ENCODE data around the gene CHMP5.

Gene CHMP5

DNA sequence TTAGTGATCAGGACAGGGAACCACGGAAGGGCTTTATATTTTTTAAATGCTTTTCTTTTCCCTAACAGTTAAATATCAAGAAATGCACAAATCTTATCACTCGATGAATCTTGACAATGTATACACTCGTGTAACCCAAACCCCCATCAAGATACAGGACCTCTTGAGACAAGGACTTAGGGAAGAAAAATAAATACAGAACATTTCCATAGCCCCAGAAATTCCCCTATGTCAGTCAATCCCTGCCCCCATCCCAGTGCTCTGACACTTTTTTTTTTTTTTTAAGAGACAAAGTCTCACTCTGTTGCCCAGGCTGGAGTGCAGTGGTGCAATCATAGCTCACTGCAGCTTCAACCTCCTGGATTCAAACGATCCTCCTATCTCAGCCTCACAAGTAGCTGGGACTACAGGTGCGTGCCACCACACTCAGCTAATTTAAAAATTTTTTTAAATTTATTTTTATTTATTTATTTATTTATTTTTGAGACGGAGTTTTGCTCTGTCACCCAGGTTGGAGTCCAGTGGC lies 22.2 kb upstream of the CHMP5 start:
- no peak for DNase-seq (ENCODE audit: low read depth, low spot score)

DNA sequence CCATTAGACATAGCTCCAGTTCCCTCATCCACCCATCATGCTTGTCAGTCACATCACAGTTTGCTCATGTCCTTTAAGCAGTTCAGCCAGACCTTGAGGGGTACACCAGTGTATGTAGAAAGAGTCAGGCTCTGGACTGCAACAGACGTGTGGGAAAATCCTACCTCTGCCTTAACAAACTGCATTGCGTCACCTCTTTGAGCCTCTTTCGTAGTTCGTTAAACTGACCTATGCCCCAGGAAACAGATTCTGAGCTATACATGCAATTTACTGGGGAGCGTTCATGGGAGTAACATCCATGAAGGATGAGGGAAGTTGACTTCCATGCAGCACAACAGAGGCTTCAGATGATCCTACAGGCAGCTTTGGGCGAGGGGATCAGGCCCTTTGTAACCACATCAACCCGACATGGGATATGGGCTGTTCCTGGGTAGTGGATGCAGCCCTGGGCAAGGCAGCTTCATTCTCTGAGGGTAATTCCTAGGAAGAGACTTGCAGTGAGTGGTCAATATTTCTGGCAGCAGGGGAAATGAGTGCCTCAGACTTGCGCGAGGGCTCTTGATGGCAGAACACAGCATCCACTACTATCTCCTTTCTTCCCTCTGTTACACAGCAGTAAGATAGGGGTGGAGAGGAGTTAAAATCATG lies 20.6 kb upstream of the CHMP5 start:
- DNase-seq (ENCODE audit: low read depth, low spot score) = no peak

DNA sequence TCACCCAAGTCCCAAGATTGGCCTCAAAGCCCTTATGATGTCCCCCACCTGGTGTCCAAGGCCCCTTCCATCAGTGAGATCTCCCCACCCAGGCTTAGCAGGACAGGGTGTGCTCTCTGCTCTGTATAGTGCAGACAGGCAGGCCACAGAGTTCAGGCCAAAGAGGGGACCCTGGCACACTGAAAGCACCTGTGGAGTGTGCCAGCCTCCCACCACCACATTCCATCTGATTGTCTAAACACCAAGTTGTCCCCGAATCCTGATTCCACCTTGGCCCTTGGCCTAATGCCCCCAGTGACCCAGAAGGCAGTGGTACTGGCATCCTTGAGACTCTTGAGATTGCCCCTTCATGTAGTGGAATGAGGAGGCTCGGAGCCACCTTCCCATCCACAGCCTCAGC lies 19.5 kb upstream of the CHMP5 start:
- no peak for DNase-seq (ENCODE audit: low read depth, low spot score)

DNA sequence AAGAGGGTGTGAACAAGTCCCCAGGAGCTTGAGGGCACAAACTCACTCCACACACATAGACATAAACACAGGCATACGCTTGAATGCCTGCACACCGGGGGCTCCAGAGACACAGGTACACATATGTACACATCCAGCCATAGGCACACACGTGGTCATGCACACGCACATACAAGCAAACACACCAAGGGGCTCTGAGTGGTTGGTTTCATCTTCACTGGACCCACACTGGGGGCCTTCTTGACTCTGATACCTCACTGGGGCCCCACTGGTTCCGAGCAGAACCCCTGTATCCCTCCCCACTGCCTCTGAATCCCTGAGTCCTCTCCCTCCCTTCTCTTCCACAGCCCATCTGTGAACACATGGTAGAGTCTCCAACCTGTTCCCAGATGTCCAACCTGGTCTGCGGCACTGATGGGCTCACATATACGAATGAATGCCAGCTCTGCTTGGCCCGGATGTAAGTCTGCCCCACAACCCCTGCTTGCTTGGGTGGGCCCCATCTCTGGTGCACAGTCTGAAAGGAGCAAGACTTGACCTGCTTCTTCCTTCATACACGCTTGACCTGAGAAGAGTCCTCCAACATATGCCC lies 18.5 kb upstream of the CHMP5 start:
- no peak for DNase-seq (ENCODE audit: low read depth, low spot score)

DNA sequence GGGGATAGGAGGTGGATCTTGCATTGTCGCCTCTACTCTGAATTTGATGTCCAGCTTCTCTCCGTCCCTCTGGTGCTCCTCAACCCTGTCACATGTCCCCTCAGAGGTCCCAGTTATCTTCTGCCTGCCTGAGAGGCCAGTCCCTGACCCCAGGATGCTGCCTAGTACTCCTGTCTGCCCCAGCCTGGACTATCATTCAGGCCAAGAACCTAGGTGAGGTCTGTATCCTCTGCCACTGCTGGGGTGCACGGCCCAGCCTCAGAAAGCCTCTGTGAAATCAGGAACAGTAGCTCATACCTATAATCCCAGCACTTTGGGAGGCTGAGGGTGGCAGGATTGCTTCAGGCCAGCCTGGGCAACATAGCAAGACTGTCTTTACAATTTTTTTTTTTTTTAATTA lies 16.2 kb upstream of the CHMP5 start:
- no peak for DNase-seq (ENCODE audit: low read depth, low spot score)

DNA sequence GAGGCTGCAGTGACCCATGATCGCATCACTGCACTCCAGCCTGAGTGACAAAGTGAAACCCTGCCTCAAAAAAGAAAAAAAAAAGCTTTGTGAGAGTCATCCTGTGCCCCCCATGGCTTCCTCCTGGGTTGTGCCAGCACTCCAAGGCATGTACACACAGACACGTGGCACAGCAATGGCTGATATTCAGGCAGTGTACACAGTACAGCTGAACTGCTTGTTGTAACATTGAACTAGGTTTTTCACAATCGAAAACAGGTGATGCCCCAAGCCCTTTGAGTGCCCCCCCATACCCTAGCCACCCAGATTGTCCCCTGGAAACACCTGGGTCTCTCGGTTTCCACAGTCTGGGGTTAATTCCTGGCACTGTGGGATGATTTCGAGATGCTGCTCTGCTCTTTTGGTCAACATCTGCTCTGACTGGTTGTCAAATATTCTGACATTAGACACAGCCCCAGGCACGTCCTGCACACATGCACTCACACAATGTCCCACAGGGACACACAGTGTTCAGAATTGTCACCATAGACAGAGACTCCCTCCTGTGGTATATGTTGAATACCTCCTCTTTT lies 15.7 kb upstream of the CHMP5 start:
- no peak for DNase-seq (ENCODE audit: low read depth, low spot score)

DNA sequence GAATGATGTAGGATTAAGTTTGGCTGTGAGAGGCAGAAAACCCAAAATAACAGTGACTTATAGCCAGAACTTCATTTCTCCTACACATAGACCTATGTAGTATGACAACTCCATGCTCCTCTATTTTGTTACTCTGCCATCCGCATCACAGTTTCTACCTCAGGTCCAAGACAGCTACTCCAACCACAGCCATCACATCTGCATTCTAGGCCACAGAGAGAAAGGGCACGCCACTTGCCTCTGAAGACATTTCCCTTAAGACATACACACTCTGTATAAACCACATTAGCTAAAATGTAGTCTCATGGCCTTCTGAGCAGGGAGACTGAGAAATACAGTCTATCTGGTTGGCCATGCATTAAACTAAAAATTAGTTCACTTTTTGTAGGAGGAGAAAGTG lies 14.9 kb upstream of the CHMP5 start:
- no peak for DNase-seq (ENCODE audit: low read depth, low spot score)

DNA sequence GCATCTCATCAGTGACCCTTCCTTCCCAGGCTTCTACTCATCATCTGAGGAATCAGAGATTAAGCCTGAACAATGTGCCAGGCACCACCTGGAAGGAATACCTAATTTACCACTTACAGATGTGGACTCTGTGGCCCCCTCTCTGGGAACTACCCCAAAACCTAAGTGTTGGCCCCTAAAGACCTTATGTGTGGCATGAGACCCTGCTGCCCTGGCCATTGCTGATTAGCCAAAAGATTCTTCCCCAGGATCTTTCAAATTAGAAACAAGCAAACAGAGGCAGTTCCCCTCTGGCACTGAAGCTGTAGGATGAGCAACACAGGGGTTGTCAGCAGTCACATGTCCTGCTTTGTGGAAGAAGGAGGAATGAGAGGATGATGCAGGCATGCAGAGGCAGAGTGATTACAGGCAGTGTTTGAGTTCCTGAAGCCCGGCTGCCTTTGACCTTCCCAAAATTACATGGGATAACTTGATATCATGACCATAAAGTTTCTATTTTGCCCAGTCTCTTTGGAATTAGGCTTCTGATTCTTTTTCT lies 14.3 kb upstream of the CHMP5 start:
- no peak for DNase-seq (ENCODE audit: low read depth, low spot score)

DNA sequence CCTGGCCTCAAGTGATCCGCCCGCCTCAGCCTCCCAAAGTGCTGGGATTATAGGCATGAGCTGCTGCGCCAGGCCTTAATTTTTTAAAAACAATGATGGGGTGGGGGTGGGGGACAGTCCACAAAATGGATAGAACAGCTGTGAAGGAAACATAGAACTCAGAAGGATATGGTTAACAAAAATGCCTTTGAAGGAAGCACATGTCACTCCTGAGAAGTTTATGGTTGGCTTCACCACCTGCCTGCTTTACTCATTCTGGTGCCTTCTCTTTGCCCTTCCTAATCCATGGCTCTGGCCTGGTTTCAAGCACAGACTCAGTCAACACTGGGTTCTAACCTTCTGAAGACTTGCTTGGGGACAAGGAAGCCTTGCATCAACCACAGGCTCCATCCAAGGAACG lies 10.6 kb upstream of the CHMP5 start:
- no peak for DNase-seq (ENCODE audit: low read depth, low spot score)

DNA sequence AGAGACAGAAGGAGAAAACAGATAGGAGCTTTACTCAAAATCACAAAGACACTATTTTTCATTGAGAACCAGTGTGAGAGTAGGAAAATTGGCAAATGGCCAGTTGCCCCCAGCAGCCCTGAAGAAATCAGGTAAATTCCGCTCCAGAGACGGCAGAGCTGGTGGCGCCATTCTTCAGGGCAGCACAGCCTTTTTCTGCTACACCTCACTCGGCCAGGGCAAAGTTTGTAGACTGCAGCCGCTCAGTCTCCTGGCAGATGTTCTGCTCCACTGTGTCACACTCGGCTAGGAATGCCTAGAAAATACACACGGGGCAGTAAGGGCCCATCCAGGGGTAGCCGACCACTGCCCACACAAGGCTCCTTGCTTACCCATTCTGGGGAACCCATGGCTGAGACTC lies 9.8 kb upstream of the CHMP5 start:
- DNase-seq (ENCODE audit: low read depth, low spot score) = no peak

DNA sequence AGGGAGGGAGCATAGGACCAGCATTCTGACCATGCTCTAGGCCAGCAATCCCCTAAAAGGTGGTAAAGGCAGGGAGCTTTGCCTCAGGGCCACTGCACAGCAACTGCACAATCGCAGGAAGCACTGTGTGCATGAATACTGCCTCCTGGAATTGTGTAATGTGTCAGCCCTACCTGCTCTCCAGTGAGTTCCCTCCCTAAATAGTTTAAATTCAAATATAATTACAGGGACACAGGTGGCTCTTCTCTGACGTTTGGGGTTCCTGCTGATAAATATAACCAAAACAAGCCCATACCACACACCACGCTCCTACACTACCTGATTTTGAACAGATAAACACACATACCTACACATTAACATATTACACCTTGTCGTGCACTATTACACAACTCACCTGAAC lies 9.4 kb upstream of the CHMP5 start:
- no peak for DNase-seq (ENCODE audit: low read depth, low spot score)

DNA sequence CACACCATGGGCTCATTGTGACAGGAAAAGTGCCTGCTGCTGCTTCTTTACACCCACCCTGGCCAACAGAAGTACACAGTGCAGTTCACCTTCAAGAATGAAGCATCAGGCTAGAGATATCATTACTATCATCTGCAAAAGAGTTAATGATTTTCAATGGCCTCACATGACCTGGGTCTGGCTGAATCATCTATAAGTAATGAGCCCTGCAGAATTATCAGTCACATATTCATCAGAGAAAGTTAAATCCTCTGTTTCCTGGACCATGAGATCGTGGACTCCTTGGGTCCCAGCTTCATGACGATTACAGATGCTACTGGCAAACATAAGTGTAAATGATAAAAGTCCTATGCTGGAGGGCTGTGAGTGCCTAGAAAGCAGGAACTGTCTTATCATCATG lies 8.6 kb upstream of the CHMP5 start:
- no peak for DNase-seq (ENCODE audit: low read depth, low spot score)

DNA sequence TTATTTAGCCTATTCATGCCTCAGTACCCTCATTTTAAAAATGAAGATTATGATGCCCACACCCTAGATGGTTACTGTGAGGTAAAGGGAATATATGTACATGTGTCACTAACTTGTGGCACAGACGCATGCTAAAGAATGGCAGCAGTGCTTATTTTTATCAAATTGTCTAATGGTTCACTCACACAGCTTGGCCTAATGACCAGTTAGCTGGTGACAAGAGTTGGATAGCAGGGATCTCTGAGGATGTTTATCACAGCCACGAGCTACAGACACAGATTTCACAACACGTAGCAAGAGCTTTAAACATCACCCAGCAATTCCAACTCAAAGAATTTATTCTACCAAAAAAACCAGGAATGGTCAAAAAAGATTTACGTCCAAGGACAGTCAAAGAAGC lies 7.6 kb upstream of the CHMP5 start:
- DNase-seq (ENCODE audit: low read depth, low spot score) = no peak

DNA sequence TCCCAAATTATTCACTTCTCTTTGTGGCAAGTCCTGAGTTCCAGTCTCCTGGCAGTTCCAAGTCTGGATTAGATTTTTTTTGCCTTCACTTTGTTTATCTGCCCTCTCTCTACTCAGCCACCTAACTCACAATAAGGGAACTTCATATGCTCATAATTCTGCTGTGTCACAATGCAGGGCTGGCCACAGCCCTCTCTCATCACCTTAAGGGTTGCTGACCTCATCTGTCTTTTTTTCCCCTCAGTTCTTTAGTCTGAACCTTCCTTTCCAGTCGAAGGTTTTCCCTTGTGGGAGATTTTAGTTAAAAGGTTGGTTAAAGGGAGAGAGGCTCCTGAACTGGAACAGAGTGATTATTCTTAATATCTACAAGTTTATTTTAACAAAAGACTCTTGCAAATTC lies 4.5 kb upstream of the CHMP5 start:
- DNase-seq (ENCODE audit: low read depth, low spot score) = no peak

DNA sequence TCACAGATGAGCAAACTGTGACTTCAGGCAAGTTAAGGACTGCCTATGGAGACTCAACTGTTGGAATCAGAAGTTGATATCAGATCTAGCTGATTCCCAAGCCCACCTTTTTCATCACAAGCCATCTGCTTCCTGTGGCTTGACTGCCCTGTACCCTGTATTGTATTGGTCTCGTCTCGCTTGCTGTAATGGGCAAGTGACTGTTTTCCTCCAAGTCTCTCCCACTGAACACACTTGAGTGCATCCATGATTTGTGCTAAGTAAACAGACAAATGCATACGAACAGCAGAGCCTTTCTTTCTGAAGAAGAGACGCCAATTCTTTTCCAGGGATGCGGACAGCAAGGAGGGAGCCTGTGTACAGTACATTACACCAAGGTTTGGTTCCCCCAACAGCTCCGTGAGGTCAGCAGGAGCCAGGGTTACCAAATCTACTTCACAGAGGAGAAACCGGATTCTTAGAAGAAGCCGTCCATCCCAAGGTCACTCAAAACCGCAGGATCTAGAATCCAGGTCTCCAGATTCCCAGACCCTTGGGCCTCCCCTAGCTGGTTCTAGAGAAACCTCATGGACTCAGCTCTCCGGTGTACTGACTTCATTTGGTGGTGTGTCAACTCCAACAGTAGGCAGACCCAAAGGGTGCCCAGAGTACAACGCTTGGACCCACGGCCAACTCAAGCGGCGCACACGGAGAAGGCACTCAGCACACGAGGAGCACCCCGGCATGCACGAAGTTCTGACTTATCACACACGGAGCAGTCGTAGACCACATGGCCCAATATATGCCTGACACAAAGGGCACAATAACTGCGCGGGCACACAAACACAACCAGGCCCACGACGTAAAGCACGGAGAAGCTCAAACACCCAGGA lies 1.5 kb upstream of the CHMP5 start:
- no peak for DNase-seq (ENCODE audit: low read depth, low spot score)

DNA sequence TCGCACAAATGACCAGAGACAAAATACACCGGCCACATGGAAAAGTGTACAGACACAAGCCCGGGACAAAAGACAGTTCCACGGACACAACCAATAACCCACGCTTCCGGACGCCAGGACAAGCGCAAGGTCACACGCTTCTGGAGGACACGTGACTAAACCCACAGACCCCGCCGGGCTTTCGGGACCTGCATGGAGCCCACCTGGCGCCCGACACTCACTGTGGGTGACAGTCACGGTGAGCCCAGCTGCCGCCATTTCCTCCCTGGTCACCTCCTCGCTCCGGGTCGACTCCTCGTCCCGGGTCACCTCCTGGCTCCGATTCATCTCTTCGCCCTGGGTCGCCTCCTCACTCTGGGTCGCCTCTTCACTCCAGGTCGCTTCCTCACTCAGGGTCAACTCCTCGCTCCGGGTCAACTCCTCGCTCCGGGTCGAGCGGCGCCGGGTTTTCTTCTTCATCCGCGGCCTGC lies 811 bp upstream of the CHMP5 start:
- no peak for DNase-seq (ENCODE audit: low read depth, low spot score)

DNA sequence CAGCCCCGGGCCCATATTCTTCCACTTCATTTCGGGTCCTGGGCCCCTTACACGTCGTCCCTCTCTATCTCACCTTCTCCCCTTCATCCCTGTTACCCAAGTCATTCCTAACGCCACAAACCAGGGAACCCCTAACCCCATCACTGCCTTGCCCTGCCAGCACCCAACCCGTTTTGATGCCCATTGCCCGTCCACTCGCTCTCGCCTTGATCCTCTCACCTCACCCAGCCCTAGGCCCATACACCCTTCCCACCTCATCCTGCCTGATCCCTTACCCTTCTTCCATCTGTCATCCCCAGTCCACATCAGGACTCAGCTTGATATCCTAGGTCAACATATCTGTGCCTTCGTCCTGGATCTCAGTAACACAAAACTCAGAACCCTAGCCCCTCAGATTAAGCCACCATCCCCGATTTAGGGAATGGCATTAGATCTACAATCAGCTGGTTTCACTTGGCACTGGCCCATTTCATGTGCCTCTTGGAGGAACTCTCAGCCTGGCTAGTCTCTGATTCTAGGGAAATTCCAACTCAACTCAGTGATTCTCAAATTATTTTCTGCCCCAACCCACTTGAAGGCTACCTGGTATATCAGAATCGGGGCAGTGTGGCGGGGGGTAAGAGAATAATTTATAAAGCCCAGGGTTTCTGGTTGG lies 489 bp downstream of the CHMP5 start:
- no peak for DNase-seq (ENCODE audit: low read depth, low spot score)

DNA sequence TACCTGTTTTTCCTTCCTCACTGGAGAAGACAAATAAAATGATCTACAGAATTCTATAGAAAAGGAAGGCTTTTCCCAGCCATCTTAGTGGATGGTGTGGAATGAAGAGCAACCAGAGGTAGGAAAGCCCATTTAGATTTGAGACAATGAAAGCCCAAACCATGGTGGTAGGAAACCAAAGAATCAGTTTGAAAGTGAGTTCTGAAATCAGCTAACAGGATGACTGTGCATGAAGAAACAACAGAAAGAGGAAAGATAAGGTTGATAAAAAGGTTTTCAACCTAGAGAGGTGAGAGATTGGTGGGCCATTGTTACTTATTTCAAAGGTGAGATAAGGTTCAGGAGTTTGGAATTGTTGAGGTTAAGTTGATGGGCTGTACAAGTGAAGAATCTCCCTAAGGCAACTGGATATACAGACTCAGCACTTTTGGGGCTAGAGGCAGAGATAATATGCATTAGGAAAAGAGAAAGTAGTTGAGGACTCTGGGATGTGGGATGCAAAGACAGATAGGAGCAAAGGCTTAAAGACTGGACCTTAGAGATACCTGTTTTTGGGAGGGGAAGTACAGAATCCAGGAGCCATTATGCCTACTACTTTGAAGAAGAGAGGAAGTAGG lies 2.4 kb downstream of the CHMP5 start:
- DNase-seq (ENCODE audit: low read depth, low spot score) = no peak

DNA sequence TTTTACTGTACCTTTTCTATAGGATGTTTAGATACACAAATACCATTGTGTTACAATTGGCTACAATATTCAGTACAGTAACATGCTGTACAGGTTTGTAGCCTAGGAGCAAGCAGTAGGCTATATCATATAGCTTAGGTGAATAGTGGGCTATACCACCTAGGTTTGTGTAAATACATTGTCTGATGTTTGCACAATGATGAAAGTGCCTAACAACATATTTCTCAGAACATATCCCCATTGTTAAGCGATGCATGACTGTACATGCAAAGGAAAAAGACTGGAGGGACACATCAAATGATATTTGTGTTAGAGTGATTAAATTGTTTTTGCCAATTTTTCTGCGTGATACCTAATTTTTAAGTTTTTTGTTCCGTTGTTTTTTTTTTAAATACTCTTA lies 5.3 kb downstream of the CHMP5 start:
- no peak for DNase-seq (ENCODE audit: low read depth, low spot score)

DNA sequence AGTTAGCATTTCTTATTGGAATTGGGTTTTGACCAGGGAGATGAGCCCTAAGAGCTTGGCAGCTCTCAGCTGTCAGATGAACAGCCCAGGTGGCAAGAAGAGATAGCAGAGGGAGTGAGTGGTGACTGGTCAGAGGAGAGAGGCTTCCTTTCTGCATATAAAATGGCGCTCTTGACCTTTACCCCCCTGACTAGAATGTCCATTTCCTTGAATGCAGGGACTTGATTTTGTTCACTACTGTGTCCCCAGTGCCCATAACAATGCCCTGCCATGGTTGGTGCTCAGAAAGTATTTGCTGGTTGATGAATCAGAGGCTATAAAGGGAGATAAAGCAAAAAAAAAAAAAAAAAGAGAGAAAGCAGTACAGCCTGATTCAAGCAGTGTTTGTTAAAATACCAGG lies 7.2 kb downstream of the CHMP5 start:
- DNase-seq (ENCODE audit: low read depth, low spot score) = no peak
